Measurements from ENCODE around the gene CARMIL1.

Gene CARMIL1

DNA sequence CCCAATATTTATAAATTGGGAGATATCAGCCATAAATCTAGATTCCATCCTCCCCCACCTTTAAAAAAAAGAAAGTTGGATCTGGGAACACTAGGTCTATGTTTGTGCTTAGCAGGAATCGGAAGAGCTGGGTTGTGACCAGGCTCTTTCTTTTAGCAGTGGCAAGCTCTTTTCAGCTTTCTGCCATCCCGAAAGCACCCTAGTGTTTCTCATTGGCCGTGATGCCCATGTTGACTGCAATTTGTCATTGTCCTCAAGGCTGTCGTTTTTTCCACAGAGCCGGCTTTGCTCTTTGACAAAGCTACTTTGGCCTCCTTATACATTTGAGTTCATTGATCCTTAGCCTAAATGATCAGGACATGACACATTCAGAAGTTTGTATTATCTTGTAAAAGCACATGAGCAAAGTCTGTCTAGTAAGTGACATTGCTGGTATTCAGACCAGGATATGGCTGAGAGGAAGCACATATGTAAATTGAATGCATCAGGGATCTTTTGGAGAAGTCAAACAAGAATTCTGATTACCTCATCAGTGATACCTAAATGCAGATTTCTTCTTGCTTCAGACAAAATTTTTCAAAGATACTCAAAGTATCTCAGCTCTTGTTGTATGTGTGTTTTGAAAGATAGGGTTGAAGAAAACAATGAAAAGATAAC, 50.1 kb downstream of the CARMIL1 start:
- no peak overlapping the region for H3K27ac ChIP-seq
- no peak overlapping the region for H3K4me3 ChIP-seq

DNA sequence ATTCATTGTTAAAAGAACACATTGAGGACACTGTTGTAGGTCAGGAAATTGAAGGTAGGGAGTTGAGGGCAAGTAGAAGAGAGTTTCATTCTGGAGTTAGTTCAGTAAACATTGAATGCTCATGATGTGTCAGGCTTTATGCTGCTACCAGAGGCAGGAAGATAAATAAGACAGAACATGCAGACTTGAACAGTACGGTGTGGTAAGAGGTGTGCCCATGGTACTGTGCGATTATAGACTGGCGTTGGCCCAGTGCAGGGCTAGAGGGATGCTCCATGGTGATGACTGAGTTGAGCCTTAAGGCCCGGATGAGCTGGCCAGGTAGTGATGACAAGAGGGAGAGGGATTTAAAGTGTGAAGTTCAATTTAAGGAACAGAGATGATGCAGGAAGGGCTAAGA, 50.8 kb downstream of the CARMIL1 start:
- H3K27ac ChIP-seq = no peak overlapping the region

DNA sequence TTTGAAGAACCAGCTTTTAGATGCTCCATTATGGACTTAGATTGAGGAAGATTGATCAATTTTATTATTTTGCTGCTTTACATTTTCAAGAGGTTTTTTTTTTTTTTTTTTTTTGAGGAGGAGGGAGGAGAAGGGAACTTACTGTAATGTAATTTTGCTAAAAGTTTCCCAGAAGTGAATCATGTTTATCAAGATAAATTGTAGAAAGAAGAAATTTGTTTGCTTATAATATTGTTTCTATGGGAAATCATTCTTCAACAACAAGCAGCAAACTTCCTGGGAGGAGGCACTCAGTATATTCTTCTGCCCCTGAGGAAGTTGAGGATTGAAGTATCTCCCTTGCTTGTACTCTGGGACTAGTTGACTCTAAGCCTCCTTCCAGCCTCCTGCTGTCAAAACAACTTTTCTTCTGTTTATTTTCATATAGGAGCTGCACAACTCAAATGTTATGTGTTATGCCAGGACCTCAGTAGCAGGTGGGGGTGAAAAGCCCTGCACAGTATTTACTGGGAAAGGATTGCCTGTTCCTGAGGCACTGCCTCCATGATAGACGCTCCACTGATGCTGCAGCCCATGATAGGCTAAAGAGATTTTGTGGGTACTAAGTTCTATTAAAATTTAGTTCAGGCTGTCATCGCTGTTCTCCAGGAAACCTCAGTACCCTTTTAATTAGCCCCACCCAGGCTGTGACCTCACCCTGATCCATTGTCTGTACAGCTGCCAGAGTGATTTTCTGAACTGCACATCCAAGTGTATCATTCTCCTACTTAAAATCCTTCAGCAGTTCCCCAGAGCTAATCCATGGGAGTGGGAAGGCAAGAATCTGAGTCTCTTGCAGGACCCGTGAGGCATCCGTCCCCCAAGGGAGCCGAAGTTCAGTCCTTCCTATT, 51.9 kb downstream of the CARMIL1 start:
- Histone ChIP-seq H3K4me3 (no peak overlapping the region), H3K27ac (no peak overlapping the region)

More for the DNA sequence above, 50.8 kb downstream of the CARMIL1 start:
- no peak overlapping the region for H3K4me3 ChIP-seq

DNA sequence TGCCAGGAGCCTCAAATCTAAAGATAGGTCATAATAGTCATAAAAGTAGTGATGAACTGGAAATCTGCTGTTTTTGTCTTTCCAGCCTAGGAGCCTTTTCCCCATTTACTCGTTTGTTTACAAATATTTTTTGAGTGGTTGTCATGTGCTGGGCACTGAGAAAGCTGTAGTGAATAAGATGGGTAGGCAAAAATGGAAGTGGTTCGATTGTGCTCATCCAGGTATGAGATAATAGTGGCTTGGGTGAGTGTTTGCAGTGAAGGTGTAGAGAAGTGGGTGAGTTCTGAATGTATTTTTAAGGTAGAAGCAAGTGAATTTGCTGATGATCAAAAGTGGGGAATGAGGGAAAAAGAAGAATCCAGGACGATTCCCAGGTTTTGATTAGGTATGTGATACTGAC, 53.0 kb downstream of the CARMIL1 start:
- no peak overlapping the region for H3K4me3 ChIP-seq
- no peak overlapping the region for H3K27ac ChIP-seq

DNA sequence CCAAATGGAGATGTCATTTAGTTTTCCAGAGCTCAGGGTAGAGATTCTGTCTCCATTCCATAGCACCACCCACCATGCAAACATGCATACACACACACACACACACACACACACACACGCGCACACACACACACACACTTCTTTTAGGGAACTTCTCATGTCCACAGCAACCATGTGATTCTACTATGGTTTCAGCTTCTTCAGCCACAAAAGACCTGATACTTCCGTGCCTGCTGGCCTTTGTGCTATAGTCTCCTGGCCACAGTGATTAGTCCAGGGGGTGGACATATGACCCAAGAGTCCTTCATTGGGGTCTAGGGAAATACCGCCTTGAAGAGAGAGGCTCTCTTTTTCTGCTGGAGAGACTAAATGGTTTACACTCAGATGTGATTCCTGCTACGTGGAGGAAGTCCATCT, 53.5 kb downstream of the CARMIL1 start:
- H3K27ac ChIP-seq = no peak overlapping the region
- H3K4me3 ChIP-seq = no peak overlapping the region

DNA sequence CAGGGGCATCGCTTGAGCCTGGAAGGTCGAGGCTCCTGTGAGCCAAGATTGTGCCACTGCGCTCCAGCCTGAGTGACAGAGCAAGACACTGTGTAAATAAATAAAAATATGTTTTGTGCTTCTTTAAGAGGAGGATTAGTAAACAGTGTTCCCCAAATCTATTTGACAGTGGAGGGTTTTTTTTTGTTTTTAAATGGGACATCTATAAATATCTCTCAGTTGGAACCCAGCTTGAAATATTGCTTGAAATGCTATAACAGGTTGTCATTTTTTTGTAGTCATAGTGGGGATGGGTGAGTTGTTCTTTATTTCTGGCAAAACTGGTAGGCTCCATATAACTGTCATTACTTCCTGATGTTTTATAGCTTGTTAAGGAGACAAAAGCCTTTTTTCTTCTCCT, 54.3 kb downstream of the CARMIL1 start:
- Histone ChIP-seq H3K27ac (no peak overlapping the region), H3K4me3 (no peak overlapping the region)

DNA sequence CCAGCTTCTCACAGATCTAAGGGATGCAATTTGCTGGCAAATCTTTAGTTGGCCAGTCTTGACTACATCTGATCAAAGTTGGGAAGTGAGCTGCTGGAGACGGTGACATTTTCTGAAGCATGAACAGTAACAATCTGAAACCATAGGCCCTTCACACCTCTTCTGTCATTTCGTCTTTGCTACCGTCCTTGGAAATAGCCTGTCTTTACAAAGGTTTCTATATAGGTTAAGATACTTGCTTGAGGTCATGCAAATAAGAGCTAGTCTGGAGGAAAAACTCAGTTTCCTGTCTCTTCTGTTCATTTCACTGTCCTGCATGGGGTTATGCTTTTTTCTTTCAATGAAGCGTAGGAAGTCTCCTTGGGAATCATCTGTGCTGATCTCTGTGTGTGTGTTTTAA, 55.6 kb downstream of the CARMIL1 start:
- H3K27ac ChIP-seq = no peak overlapping the region
- no peak overlapping the region for H3K4me3 ChIP-seq

DNA sequence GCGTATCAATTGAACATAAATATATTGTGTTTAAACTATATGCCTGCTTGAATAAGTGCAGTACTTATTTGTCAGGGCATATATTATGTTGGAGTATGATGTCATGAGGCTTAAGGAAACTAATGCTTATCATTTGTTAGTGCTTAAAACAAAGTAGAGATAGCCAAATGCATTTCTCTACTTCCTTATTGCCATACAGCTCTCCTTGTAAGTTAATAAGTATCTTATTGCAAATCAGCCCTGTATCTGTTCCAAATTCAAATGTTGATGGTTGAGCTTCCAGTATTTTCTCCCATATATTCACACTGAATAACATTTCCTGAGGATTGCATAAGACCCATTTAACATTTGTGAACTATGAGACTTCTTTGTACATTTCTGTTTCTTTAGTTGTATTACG, 57.8 kb downstream of the CARMIL1 start:
- H3K27ac ChIP-seq = no peak overlapping the region
- no peak overlapping the region for H3K4me3 ChIP-seq

DNA sequence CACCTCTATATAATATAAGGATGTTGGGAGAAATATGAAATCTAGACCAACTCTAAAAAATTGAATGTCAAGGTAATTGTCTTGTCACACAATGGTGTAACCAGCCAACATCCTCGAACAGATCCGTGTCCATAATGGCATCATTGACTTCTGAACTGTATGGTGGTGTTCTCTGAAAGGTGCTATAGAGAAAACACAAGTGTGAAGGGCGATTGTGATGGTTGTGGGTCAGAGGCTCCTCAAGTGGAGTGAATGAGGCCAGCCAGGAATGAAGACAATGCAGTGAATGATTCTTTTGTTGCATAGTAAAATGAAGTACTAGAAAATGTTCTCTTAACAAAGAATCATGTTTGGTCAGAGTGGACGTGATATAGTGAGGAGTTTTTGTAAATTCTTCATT, 58.3 kb downstream of the CARMIL1 start:
- Histone ChIP-seq H3K27ac (no peak overlapping the region), H3K4me3 (no peak overlapping the region)

DNA sequence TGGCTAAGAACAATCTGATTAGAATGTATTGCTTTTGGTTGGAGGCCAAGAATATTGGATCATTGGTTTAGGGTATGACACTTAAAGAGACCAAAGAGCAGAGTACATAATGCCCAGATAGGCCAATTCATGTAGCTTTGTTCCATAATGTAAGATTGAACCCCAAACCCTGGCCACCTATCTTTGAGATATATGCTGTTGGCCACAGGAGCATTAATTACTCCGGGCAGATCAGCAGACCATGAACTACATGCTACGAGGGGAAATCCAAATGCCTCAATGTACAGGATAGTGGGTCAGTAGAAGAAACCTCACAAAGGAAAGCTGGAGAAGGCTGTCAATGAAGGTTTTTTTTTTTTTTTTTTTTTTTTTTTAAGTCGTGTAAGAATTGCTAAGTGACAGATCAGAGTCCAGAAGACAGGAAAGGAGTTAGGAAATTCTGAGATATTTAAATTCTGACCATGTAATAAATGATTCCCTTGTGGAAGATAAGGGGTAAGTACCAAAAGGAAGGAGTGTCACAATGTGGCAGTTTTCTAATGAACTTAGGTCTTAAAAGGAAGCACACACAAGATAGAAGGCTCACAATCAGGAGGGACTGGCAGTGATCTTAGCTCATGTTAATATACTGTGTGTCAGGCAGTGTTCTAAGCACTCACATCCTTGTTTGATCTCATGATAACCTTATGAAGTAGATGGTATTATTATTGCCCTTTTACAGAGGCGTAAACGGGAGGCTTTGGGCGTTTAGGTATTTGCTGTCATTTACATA, 61.4 kb downstream of the CARMIL1 start:
- no peak overlapping the region for H3K27ac ChIP-seq
- H3K4me3 ChIP-seq = no peak overlapping the region

DNA sequence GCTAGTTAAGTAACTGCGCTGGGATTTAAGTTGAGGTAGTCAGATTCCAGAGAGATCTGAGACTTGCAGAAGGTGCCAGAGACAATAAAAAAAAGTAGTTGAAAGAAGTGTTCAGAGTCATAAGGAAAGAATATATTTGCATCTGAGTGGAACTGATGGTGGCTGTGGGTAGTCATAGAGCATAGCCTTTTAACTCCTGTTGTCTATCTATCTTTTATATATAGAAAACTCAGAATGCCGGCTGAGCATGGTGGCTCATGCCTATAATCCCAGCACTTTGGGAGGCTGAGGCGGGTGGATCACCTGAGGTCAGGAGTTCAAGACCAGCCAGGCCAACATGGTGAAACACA, 62.0 kb downstream of the CARMIL1 start:
- H3K27ac ChIP-seq = no peak overlapping the region
- H3K4me3 ChIP-seq = no peak overlapping the region

DNA sequence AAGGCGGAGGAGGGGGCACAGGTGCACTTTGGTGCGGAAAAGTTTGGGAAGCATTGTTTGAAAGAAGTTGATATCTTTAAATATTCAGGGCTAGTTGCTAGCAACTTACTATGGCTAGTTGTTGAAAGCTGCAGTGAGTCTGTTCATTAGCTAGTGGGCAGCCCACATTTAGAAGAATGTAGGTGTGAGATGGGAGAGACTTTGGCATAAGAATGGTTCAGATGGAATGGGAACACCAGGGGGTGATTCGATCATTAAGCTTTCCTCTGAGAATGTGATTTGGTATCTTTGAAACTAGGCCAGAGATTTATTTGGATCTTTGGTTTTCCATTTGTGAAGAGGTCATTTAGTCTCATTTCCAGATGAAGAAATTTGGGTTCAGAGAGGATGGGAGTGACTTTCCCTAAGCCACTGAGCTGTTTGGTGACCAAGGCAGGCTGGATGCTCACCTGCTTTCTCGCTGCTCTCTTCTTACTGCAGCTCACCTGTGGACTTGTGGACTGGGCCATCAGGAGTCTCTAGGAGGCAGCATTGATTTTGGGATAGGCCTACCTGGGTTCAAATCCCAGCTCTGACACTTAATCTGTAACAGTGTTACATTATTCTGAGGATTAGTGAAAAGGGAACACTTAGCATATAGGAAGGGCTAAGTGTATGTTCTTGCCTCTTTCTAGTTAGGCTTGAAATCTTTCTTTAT, 62.9 kb downstream of the CARMIL1 start:
- no peak overlapping the region for H3K27ac ChIP-seq
- no peak overlapping the region for H3K4me3 ChIP-seq

DNA sequence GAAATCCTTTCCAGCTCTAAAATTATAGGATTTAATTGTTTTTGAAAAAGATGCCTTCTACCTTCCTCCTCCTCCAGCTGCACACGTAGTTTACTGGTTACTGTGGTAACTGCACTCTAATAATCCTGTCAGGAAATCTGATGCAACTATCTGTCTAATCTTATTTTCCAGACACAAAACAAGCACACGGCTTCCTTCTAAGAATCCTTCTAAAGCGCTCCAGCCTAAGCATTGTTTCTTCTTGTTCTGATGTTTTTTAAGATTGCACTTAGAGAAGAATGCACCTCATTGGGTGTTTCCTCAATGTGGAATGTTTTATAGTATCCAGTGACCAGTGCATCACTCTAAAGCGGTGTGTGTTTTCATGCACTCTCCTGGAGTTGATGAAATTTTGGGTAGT, 63.6 kb downstream of the CARMIL1 start:
- Histone ChIP-seq H3K27ac (no peak overlapping the region), H3K4me3 (no peak overlapping the region)

DNA sequence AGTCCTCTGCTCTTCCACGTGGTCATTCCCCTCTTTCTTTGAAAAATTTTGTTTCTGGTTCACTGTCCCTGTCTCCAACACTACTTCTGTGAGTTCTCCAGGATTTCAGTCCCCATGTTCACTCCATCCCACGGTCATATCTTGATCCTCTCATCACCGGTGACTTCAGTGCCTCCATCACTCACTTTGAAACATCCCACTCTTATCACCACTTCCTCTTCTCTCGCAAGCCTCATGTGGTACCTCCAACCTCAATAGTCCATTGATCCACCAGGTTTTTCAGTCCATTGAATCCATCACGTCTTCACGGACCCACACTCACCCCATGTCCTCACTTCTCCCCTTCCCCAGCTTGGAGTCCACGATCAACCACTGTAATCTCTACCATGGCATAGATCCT, 64.8 kb downstream of the CARMIL1 start:
- no peak overlapping the region for H3K4me3 ChIP-seq
- H3K27ac ChIP-seq = no peak overlapping the region

DNA sequence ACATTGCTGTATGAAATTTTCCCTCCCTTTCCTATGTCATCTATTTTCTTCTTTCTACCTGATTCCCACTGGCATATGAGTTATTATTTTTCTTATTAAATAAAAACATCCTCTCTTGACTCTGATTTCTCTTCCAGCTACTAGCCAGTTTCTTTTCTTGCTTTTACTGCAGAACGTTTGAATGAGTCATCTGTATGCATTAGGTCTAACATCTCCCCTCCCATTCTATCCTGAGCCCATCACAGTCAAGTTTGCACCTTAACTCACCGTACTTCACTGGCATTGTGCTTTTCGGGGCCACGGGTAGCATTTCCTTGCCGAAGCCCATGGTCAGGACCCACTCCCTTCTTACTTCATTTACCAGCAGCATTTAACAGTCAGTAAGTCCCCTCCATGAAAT, 65.7 kb downstream of the CARMIL1 start:
- Histone ChIP-seq H3K4me3 (no peak overlapping the region), H3K27ac (no peak overlapping the region)

DNA sequence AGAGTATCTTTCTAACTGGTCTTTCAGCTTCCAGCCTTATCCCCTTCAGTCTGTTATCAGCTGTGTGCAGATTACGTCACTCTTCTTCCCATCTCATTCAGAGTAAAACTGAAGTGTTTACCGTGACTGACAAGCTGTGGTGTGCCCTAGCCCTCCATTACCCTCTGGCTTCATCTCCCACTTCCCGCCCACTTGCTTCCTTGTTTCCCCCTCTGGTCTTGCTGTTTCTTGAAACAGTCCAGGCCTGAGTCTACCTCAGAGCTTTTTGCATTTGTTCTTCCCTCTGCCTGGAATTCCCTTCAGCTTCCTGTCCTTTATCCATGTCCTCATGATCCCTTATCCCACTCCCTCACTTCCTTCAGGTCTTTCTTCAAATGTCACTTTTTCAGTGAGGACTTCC, 66.9 kb downstream of the CARMIL1 start:
- Histone ChIP-seq H3K27ac (no peak overlapping the region), H3K4me3 (no peak overlapping the region)

DNA sequence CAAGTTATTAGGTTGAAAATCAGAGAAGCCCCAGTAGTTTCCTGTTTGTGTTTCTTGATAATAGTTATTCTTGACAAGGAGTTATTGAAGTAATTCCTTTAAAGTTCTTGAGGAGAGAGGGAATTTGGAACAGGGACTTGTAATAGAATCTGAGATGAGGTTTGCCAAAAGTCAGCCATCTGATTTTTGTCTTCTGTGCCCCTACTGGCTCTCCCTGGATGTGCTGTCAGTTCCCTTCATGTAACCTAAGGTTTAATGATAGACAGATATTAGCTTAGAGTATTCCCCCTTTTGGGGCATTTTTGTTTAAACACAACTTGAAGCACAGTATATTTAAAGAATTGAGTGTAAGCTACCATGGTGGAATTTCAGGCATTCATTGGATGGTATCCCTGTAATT, 71.4 kb downstream of the CARMIL1 start:
- no peak overlapping the region for H3K27ac ChIP-seq
- no peak overlapping the region for H3K4me3 ChIP-seq

DNA sequence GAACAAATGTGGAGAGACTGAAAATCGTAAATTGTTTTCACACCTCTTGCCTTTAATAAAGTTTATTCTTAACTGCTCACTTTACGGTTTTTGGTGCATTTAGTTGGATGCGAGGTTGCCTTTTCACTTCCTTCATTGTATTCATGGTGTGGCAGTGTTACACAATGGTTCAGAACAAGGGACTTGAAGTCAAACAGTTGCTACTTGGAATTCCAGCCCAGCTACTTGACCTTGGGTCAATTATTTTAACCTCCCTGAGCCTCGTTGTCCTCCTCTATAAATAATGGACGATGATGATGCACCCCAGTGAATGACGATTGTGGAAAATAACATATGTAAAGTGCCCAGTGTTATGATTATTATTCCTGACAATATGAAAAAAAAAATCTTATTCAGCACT, 72.3 kb downstream of the CARMIL1 start:
- Histone ChIP-seq H3K27ac (no peak overlapping the region), H3K4me3 (no peak overlapping the region)

DNA sequence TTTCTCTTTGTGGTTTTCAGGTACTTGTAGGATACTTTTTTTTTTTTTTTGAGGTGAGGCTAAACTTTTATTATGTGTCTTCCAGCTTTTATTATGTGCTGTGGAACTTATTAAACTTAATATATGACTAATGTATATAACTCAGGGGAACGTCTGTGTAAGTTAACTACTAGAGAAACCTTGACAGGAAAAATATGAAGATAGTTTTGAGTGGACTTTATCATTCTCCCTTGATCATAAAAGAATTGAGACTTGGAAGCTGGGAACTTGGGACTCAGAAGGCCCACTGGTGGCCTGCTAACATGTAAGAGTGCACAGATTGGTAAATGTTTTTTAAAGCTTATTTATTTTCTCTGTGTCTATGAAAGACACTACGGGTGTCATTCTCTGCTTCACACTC, 73.1 kb downstream of the CARMIL1 start:
- Histone ChIP-seq H3K4me3 (no peak overlapping the region), H3K27ac (no peak overlapping the region)
